ENCODE results near the gene TLCD3A.
"Not testable (repeated sequence)": the region's sequence is repeated elsewhere in the genome, so short reads cannot be mapped to it uniquely, and the experiment has no call there.

TLCD3A gene

DNA sequence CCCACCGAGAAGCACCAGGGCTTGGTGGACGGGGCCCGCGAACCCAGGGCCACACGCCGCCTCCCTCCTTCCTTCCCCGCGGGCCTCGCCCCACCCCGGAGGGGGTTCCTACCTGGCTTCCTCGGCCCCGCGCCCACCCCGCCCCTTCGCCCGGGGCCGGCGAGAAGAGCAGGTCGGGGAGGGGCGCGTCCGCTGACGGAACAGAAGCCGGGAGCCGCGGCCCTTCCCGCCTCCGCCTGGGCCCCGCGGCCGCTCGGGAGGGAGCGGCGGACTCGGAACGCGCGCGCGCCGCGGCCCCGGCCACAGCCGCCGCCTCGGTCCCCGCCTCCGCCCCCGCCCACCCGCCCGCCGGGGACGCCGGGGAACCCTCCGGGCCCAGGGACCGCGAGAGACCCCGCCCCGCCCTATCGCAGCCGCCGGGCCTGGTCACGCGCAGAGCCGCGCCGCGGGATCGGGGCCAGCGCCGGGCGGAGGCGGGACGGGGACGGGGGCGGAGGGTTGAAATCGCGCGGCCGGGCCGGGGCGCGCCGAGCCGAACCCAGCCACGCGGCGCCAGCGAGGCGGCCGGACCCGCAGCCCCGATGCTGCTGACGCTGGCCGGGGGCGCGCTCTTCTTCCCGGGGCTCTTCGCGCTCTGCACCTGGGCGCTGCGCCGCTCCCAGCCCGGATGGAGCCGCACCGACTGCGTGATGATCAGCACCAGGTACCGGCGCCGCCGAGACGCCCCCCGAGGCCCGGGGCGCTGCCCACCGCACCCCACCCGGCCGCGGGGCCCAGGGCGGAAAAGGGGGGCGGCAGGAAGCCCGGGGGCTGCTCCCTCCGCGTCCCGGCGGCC lies at the start of gene TLCD3A:
TLCD3A (plus strand) TSS at position 530 of the 835 bp plus-strand sequence; CDS start at position 582, 52 bp downstream.
- in situ Hi-C loops (cut with HindIII; ENCODE audit: low pct_ligation_motif_present, low pct_unique_long_range_greater_than_20kb, low sequenced_read_pairs), result no loop called here
- peak; percentile 75 for DNase-seq

DNA sequence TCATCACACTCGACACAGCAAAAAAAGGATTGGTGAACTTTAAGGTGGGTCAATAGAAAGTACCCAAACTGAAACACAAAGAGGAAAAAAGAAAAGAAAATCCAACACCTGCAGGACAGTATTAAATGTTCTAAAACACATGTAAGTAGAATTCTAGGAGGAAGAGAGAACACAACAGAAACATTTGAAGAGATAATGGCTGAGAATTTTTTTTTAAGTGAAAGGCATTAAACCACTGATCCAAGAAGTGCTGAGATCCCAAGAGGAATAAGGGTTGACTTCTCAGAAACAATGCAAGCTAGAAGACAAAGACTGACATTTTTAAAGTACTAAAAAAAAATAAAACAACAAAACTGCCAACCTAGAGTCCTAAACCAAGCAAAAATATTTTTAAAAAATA lies 49.4 kb upstream of the TLCD3A start:
- DNase-seq, result no peak
- in situ Hi-C loops (cut with HindIII; ENCODE audit: low pct_ligation_motif_present, low pct_unique_long_range_greater_than_20kb, low sequenced_read_pairs), result no loop called here

DNA sequence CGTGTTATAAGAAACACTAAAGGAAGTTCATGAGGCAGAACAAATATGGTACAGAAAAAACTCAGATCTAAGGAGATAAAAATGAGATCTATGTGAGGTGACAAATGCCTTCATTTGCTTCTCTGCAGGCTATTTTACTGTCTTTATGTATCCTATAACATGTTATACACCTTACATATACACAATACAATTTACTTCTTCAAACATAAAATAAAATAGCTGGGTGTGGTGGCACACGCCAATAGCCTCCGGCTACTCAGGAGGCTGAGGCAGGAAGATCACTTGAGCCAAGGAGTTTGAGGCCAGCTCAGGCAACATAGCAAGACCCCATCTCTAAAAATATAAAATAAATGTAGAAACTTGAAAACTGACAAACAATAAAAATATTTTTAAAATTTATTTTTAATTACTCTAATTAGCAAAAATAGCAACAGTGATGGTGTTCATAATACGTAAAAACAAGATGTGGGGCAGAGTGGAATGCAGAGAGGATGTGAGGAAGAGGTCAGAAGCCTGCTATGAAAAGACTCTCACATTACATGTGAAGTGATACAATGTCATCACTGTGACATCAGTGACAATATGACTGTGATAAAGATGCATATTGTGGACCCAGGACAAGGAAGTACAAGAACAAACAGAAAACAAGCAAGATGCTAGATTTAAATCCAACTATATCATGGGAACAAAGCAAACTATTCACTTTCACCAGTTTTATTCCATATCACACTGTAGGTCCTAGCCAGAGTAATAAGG lies 48.7 kb upstream of the TLCD3A start:
- DNase-seq, result no peak
- in situ Hi-C loops (cut with HindIII; ENCODE audit: low pct_ligation_motif_present, low pct_unique_long_range_greater_than_20kb, low sequenced_read_pairs), result no loop called here

DNA sequence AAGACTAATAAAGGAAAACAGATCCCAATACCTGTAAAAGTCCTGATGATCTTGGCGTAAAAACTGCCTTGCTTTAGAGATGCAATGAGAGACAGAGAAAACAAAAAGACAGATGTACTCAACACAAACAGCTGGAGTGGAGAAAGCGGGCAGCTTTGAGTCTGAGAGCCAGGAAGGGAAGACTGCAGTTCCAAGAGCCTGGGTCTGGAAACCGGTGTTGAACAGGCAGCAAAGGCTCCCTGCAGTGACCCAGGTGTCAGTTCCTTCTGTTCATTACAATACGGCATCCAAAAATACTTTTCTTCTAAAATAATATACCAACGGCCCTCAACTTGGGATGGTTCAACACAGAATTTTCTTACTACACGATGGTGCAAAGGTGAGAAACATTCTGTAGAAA lies 47.4 kb upstream of the TLCD3A start:
- no peak for DNase-seq
- in situ Hi-C loops (cut with HindIII; ENCODE audit: low pct_ligation_motif_present, low pct_unique_long_range_greater_than_20kb, low sequenced_read_pairs), result no loop called here

DNA sequence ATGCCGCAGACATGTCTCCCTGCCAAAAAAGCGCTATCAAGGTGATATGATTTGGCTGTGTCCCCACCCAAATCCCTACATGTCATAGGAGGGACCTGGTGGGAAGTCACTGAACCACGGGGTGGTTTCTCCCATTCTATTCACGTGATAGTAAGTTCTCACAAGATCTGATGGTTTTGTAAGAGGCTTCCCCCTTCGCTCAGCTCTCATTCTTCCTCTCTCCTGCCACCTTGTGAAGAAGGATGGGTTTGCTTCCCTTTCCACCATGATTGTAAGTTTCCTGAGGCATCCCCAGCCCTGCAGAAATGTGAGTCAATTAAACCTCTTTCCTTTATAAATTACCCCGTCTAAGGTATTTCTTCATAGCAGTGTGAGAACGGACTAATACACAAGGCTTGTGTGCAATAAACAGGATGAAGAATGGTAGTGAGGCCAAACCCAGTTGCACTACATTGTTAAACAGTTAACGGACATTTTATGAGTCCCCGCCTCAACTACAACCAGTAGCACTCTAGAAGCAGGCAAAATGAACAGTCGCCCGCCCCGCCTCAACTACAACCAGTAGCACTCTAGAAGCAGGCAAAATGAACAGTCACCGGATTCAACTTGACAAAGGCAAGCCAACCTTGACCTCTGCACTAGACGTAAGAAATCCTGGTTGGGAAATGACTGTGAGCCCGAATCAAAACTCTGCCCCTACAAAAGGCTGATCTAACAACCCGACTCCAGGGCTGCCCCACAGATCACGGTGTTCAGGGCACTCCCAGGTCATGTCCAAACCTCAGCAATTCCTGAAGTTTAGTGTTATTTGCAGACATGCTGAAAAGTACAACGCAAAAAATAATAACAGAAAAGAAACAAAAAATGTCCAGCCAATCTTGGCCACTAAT lies 44.1 kb upstream of the TLCD3A start:
- in situ Hi-C loops (cut with HindIII; ENCODE audit: low pct_ligation_motif_present, low pct_unique_long_range_greater_than_20kb, low sequenced_read_pairs), result no loop called here
- DNase-seq, result peak; percentile 36

DNA sequence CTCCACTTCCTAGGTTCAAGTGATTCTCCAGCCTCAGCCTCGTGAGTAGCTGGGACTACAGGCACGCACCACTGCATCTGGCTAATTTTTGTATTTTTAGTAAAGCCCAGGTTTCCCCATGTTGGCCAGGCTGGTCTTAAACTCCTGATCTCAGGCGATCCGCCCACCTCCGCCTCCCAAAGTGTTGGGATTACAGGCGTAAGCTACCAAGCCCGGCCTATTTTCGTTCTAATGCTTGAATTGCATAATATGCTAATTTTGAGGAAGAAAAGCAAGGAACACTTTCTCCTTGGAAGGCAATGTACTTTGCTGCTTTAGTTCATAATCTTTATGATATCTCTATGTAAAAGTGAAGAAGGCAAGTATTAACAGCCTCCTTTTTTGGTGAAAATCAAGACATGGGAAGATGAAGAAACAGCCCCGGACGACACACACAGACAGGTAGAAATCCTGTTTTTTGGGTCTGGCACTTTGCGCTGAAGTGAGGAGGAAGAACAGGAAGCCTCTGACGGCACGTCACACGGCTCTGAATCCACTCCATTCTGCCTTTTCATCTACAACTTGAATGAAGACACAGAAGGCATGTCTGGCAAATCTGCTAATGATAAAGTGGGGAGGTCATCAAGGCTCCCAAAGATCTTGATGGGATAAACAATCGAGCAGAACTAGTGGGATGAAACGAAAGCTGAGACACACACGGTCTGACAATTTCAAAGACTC lies 42.7 kb upstream of the TLCD3A start:
- DNase-seq, result no peak
- in situ Hi-C loops (cut with HindIII; ENCODE audit: low pct_ligation_motif_present, low pct_unique_long_range_greater_than_20kb, low sequenced_read_pairs), result no loop called here

DNA sequence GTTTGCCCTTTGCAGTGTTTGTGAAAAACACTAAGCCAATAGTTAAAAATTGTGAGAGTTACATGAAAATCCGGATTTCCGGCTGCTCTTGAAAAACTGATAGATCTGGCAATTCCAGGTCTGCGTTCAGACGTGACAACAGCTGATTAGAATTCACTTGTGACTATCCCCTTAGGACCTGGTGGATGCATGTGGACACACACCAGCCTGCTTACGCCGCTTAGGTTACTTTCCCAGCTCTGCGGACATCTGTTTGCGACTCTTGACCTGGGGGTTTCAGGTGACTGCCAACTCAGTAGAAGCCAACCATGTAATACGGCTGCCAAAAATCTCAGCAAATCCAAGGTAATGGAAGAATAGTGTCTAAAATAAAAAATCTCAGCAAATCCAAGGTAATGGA lies 42.0 kb upstream of the TLCD3A start:
- in situ Hi-C loops (cut with HindIII; ENCODE audit: low pct_ligation_motif_present, low pct_unique_long_range_greater_than_20kb, low sequenced_read_pairs), result no loop called here
- no peak for DNase-seq

DNA sequence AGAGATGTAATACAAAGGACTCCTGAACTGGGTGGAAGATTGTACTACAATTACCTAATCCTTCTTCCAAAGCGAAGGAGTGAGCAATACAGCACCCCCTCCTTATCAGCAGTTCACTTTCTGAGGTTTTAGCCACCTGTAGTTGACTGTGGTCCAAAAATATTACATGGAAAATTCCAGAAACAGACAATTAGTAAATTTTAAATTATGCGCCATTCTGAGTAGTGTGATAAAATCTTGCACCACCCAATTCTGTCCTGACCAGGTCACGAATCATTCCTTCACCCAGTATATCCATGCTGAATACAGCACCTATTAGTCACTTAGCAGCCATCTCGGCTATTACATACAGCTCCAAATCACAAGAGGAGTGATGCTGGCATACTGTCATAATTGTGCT lies 41.0 kb upstream of the TLCD3A start:
- DNase-seq, result peak; percentile 62
- in situ Hi-C loops (cut with HindIII; ENCODE audit: low pct_ligation_motif_present, low pct_unique_long_range_greater_than_20kb, low sequenced_read_pairs), result no loop called here

DNA sequence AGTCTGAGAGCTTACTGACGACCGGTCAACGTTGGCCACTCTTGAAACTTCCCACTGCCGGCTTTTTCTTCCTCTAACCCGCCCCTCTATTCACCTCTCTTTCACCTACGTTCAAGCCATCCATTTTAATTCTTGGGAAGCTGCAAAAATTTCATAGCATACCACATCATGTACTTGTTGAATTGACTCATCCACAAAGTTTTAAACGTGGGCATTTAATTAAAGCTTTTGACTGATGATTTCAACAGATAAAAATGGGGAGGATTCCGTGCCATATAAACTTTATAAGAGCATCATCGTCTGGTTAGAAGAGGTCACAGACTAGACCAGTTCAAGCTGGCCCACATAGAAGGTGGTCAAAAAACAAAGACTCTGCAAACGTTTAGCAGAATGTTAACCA lies 40.3 kb upstream of the TLCD3A start:
- peak; percentile 79 for DNase-seq
- in situ Hi-C loops (cut with HindIII; ENCODE audit: low pct_ligation_motif_present, low pct_unique_long_range_greater_than_20kb, low sequenced_read_pairs), result no loop called here

DNA sequence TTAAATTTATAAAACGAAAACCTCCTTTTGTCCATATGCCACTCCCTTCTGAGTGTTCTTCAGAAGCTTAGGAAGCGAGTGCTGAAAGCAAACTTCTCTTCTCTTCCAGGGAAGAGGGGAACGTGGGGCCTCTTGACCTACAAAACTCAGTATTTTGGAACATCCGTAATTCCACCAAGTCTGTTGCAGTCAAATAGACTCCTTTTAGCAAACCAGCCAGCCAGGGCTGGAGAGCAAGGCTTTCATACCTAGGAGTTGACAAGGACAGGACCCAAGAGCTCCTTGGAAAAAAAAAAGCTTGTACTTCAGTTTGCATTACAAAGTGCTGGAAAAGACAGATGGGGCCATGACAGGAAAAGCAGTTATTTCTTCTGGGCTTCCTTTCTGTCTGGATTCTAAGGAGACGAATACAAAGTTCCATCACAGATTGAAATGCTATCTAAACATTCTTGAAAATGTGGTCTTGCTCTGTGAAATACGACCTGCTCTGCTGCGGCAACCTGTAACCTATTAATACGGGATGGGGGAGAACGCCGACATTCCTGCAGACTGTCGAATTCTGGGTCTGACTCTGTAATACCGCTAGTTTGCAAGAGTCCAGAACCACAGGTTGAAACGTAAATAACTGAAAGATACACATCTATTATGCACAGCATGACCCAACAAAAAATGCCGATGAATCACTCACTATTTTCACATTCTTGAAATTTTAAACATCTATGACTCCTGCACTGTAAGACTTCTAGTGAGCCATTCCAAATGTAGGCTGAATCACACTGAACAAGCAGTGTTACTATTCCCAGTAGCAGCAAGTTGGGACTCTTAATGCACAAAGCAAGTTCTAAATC lies 38.4 kb upstream of the TLCD3A start:
- DNase-seq, result peak; percentile 99
- in situ Hi-C loops (cut with HindIII; ENCODE audit: low pct_ligation_motif_present, low pct_unique_long_range_greater_than_20kb, low sequenced_read_pairs), result no loop called here

DNA sequence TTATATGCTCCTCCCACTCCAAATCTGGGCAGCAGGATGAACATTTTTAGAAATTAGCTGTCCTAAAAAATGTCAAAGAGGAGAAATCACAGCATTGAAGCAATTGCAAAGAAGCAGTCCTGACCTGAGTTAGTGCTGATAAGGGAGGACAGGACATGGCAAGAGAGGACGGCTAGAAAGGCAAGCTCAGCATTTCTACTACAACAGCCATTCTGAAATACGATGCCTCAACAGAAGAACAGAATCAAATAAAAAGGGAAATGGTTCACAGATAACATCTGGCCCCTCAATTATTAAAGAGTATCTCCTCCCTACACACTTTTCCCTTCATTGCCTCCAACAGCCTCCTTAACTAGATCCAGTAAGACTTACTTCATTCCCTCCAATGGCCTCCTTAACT lies 36.0 kb upstream of the TLCD3A start:
- in situ Hi-C loops (cut with HindIII; ENCODE audit: low pct_ligation_motif_present, low pct_unique_long_range_greater_than_20kb, low sequenced_read_pairs), result no loop called here
- DNase-seq, result no peak

DNA sequence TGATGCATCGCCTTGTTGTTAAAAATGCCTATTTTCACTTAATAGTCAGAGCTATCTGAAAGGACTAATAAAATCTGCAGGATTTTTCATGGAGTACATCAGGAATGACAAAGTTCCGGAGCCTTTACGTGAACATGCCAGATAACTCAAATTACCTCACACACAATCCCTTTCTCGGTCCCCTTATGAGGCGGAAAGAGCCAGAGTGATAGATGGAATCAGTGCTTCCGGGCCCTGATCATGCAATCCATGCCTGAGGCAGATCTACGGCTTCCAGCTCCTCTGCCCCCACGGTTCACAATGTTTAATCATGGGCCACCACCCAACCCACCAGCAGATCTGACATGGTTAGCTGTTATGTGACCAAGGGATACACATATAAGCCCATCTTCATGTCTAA lies 34.7 kb upstream of the TLCD3A start:
- DNase-seq, result no peak
- in situ Hi-C loops (cut with HindIII; ENCODE audit: low pct_ligation_motif_present, low pct_unique_long_range_greater_than_20kb, low sequenced_read_pairs), result no loop called here

DNA sequence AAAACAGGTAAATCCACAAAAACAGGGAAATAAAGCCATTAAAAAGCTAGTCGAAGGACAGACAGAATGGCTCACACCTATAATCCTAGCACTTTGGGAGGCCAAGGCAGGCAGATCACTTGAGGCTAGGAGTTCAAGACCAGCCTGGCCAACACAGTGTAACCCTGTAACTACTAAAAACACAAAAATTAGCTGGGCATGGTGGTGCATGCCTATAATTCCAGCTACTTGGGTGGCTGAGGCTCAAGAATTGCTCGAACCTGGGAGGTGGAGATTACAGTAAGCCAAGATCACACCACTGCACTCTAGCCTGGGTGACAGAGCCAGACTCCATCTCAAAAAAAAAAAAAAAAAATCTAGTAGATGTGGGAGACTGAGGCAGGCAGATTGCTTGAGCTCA lies 34.3 kb upstream of the TLCD3A start:
- DNase-seq; in situ Hi-C loops (cut with HindIII; ENCODE audit: low pct_ligation_motif_present, low pct_unique_long_range_greater_than_20kb, low sequenced_read_pairs): not testable (repeated sequence)

DNA sequence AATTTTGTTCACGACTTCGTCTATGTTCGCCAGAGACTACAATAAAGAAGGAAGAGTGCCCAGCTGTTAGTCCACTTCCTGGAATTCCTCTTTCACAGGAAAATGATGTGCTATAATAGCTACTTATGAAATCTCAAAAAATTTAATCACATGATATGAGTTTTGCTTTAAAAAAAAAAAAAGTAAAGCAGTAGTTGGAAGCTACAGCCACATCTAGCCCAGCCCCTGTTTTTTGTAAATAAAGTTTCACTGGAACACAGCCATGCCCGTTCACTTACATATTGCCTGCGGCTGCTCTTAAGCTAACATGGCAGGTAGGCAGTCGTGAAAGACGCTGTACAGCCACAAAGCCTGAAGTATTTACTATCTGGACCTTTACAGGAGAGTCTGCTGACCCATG lies 33.1 kb upstream of the TLCD3A start:
- no peak for DNase-seq
- in situ Hi-C loops (cut with HindIII; ENCODE audit: low pct_ligation_motif_present, low pct_unique_long_range_greater_than_20kb, low sequenced_read_pairs), result no loop called here

DNA sequence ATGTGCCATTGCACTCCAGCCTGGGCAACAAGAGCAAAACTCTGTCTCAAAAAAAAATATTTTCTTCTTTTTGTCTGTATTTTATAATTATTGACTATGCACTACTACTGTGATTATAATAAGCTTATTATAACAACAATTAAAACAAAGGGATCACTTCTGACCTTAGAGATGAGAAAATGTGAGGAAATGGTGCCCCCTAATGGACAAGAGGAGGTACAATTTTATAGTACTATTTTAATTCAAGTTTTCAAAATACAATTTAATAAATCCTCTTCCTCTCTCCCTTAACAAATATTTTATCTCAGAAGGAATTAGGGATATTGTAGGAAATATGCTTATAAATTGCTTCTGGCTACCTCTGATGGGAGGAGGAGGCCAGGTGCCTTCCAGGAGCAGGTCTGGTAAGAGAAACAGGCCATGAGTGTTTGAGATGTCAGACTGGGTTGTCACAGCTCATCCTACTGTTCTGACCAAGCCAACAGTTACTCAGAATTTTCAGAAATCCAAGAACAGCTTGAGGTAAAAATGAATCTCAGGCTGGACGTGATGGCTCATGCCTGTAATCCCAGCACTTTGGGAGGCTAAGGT lies 31.8 kb upstream of the TLCD3A start:
- peak; percentile 51 for DNase-seq
- in situ Hi-C loops (cut with HindIII; ENCODE audit: low pct_ligation_motif_present, low pct_unique_long_range_greater_than_20kb, low sequenced_read_pairs), result no loop called here

DNA sequence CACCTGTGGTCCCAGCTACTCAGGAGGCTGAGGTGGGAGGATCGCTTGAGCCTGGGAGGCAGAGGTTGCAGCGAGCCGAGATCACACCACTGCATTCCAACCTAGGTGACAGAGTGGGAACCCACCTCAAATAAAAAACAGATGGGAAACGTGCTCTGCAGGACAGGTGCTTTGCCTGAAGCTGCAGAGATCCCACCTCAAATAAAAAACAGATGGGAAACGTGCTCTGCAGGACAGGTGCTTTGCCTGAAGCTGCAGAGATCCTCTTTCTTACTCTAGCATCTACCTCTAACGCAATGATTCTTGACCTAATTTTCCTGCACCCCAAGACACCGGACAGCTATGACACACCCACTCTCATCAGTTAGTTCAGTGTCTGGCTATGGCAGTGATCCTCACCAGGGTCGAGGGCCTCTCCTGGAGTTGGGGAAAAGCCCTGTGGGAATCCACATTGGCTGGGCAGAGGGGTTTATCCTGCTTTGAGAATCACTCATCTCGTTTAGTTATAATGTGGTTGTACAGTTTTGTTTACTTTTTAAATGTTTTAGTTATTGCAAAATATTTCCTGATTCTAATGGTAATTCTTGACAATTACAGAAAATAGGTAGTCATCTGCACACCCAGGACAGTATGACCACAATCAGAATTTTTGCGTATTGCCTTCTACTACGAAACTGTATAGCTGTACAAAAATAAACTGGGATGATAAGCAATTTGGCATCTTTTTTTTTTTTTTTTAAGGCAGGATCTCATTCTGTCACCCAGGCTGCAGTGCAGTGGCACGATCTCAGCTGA lies 29.1 kb upstream of the TLCD3A start:
- in situ Hi-C loops (cut with HindIII; ENCODE audit: low pct_ligation_motif_present, low pct_unique_long_range_greater_than_20kb, low sequenced_read_pairs), result no loop called here
- DNase-seq, result no peak
